HG03025 (cell line): Measurements from ENCODE around the gene GPATCH4.
"Not testable (repeated sequence)": the region's sequence is repeated elsewhere in the genome, so short reads cannot be mapped to it uniquely, and the experiment has no call there.

Experiments
- ATAC-seq: cut with Tn5 transposase; IDR thresholded peaks from one replicate; pipeline ENCODE4 v1.9.1; 2021; ENCODE audit warnings: mild to moderate bottlenecking, moderate library complexity; ENCODE audit not compliant: unreplicated experiment, low FRiP score

GPATCH4 gene

DNA sequence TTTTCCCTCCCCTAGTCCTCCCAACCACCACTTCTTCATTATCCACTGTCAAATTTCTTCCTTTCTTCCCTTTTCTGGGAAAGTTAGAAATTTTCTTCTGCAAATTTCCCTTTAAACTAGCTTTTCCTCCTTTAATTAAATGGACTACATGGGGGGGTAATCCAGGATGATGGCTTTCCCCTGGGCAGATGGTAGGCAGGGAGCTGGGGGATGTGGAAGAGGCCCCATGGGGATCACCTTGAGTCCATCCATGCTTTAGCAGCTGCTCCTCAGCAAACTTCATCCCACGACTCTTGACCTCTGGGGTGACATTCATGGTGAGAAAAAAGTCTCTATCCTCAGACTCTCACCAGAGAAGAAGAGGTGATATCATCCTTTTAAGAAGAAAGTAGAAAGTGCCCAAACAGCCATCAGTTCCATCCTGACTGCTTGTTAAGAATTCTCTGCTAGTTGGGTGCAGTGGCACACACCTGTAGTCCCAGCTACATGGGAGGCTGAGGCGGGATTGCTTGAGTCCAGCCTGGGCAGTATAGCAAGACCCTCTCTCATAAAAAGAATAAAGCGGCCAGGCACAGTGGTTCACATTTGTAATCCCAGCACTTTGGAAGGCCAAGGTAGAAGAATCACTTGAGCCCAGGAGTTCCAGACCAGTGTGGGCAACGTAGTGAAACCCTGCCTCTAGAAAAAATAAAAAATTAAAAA lies 2.4 kb downstream of the GPATCH4 start:
- no peak for ATAC-seq

DNA sequence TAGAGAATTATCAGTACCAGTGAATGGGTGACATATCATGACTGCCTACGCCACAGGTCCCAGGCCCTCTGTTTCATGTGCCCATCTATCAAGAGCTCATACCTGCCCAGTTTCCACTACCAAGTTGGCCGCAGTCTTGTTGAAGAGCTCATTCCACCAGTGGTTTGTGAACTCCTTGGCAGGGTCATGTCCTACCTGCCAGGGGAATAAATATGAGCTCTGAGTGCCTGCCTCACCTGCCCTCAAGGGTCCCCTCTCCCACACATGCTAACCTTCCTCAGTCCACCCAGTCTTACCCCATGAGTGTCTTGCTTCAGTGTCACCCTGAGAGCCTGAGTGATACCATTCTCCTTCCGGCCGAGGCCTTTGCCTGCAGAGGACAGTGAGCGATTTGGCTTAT lies 3.2 kb downstream of the GPATCH4 start:
- no peak for ATAC-seq

DNA sequence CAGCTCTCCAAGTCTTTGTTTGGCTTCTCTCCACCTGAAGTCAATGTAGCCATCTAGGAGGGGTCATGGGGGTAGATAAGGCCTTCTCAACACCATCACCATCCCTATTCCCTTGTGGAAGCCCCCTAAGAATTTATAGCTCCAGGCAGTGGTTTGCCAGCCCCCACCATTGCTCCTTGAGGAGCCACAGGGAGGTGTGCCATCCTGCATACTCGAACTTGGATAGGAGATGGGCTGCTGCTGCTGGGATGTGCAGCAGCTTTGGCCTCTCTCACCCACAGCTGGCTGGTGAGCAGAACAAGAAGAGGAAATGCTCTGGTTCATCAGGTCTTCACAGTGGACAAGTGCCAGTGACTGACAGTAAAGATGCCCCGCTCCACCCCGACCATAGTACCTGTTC lies 4.9 kb downstream of the GPATCH4 start:
- ATAC-seq = no peak

DNA sequence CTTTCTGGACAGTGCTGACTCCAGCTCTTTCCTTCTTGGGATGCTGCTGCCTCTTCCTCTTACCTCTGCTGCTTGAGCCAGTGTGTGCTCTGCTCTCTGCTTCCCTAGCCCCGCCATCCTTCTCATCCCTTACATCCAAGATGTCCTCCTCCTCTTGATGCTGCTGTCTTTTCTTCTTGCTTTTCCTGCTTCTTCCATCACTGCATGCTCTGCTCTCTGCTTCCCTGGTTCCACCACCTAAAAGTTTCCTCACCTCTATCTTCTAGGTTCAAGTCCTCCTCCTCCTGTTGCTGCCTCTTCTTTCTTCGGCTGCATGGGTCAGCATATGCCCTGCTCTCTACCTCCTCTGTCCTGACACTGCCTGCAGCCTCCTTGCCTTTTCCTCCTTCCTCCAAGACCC lies 6.3 kb downstream of the GPATCH4 start:
- no peak for ATAC-seq

DNA sequence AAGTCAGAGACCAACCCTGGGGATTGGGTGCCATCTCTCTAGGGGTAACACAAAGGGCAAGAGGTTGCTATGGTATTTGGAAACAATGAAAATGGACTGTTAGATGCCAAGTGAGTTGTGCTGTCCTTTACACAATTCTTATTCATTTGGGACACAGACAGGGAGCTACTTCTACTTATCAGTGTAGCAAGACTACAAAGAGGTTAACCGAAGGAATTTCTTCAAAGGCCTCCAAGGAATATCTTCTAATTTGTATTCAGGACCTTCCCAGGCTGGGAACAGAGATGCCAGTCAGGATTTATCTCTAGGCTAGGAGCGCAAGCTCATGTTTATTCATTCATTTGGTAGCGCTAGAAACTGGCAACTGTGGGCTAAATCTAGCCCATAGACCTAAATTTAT lies 7.1 kb downstream of the GPATCH4 start:
- ATAC-seq = no peak

DNA sequence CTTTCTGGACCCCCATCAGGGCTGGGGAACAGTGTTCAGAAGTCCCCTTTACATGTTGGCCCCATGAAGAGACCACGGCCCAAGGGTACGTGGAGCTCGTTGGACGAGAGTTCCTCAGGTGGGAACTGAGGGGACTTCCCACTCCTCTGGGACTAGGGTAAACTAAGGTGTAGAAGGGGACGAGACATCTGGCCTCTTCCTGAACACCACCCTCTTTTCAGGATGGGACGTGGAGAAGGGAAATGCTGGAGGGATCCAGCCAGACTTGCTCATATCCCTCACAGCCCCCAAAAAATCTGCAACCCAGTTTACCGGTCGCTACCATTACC lies 7.7 kb downstream of the GPATCH4 start:
- no peak for ATAC-seq

DNA sequence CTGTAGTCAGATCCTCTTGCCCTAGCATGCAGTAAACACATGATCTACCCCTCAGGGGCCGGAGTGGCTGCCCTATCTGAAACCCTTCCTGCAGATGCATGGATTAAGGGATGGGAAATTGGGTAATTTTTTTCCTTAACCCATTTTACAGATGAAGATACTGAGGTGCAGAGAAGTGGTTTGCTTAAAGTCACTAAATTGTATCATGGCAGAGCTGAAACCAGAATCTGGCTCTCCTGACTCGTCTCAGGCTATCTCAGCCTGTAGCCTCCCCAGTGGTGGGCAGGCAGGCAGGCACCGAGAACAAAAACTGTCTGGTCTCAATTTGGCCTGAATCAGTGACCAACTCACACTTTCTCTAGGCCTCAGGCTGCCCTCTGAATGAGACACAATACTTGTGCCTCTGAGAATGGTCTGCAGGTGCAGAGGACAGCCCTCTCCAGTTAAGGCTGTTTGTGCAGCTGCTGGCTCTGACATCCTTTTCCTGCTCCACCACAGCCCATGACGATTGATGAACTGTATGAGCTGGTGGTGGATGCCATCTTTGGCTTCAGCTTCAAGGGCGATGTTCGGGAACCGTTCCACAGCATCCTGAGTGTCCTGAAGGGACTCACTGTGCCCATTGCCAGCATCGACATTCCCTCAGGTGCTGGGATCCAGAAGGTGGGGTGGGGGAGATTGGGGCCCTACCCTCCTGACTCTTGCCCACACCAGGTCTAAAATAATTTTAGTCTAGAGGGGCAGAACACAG lies 8.2 kb downstream of the GPATCH4 start:
- no peak for ATAC-seq

DNA sequence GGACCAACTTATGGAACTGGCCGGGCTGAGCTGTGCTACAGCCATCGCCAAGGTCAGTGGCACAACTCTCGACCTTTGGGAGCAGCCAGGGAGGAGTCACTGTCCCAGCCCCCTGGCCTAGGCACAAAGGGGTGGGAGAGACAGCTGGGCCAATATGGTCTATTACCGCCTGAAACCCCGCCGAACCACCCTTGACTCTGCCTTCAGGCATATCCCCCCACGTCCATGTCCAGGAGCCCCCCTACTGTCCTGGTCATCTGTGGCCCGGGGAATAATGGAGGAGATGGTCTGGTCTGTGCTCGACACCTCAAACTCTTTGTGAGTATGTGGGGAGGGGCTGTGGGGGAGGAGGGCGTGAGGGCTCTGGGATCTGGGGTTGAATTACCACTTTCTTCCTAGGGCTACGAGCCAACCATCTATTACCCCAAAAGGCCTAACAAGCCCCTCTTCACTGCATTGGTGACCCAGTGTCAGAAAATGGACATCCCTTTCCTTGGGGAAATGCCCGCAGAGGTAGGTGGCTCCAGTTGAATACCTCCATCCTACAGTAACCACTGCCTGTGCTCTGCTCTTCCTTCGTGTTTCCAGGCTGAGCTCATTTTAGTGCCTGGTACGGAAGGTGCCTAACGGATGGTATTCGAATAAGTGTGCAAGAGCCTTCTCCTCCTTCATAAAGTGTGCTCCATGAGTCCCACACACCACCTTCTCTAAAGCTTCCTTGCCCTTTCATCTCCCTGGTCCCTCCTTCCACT lies 8.9 kb downstream of the GPATCH4 start:
- ATAC-seq = no peak

DNA sequence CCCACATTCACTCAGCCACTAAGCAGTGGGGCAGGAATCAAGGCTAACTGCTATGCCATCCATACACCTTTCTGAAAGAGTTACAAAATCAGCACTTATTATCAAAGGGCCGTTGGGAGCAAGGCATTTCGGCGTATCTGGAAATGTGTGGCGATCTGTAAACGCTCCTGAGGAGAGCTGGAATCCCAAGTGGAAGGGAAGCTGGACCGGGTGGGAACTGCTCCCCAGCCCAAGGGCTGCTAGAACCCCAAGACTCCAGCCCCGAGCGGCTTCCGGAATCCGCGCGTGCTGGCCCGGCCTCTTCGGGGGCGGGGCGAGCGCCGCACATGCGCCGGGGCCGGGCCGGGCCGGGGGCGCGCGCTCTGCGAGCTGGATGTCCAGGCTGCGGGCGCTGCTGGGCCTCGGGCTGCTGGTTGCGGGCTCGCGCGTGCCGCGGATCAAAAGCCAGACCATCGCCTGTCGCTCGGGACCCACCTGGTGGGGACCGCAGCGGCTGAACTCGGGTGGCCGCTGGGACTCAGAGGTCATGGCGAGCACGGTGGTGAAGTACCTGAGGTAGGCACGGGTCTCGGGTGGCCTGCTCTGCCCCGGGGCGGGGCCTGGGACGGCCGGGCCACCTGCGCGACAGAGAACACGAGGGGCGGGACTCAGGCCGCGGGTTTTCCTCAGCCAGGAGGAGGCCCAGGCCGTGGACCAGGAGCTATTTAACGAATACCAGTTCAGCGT lies 9.7 kb downstream of the GPATCH4 start, which contains the start of gene NAXE:
NAXE (plus strand) TSS at position 345 of the 726 bp plus-strand sequence; CDS start at position 374, 29 bp downstream.
- ATAC-seq = peak; percentile 70

DNA sequence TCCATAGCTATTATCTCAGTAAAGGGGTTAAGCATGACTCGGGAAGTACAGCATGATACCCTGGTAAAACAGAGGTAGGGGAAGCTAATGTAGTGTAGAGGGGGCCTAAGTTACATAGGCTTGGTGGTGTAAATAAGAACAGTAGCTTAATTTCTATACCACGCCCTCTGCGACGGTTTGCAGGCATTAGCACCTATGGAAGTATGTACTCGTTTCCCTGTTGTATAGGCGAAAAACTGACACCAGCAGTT lies 10.2 kb downstream of the GPATCH4 start:
- ATAC-seq = no peak

DNA sequence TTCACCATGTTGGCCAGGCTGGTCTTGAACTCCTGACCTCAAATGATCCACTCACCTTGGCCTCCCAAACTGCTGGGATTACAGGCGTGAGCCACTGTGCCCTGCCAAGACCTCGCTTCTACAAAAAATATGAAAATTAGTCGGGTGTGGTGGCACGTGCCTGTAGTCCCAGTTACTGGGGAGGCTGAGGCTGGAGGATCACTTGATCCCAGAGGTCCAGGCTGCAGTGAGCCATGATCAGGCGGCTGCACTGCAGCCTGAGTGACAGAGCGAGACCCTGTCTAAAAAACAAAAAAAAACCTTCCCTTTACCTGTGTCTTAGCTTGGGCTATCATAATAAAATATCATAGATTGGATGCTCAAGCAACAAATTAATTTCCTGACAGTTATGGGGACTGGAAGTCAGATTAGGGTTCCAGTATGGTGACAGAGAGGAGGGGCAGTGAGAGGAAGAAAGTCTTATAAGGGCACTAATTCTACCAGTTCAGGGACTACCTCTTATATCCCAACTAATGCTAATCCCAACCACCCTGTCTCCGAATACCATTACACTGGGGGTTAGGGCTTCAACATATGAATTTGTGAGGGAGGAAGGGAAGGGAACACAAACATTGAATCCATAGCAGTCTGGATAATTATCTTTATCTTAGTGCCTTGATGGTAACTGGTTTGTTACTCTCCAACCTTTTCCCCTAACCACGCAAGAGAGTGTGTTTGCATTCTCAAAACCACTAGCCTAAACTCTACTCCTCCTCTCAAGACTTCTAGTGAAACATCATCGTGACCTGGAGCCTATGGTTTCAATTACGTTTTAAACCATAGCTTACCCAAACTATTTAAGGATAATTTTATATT lies 10.7 kb downstream of the GPATCH4 start:
- ATAC-seq = no peak

DNA sequence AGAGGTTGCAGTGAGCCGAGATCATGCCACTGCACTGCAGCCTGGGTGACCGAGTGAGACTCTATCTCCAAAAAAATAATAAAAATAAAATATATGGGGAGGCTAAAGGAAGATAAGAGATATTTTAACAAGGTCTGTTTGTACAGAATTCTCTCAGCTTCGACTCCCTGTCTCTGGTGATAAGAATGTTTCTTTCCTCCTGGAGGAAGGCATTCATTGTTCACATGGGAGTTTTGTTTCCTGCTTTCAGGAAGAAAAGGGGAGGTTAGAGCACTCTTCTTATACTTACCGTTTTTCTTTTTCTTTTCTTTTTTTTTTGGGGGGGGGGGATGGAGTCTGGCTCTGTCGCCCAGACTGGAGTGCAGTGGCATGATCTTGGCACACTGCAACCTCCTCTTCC lies 11.7 kb downstream of the GPATCH4 start:
- ATAC-seq = no peak

DNA sequence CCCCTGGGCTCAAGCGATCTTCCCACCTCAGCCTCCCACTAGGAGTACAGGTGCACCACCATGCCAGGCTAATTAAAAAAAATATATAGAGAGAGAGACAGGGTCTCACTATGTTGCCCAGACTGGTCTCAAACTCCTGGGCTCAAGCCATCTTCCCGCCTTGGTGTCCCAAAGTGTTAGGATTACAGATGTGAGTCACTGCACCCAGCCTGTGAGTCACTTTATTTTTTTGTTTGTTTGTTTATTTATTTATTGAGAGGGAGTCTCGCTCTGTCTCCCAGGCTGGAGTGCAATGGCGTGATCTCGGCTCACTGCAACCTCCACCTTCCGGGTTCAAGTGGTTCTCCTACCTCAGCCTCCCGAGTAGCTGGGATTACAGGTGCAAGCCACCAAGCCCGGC lies 13.4 kb downstream of the GPATCH4 start:
- ATAC-seq = not testable (repeated sequence)

DNA sequence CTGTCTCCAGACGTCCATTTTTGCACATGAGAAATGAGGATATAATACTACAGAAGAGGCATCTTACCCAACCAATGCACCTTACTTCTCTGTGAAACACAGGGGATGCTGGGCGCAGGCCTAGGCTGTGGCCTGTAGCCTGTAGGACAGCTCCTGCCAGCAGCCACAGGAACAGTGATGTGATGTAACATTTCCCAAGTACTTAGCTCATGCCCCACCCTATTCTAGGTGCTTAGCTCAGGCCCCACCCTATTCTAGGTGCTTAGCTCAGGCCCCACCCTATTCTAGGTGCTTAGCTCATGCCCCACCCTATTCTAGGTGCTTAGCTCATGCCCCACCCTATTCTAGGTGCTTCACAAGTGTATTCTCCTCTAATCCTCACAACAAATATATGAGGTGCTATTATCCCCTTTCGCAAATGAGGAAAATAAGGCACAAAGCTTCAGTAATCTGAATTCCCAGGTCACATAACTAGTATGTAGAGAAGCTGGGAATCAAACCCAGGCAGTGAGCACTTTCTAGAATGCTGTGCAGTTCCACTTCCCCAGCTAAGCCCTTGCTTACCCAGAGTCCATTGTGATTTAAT lies 14.3 kb downstream of the GPATCH4 start:
- ATAC-seq = no peak

DNA sequence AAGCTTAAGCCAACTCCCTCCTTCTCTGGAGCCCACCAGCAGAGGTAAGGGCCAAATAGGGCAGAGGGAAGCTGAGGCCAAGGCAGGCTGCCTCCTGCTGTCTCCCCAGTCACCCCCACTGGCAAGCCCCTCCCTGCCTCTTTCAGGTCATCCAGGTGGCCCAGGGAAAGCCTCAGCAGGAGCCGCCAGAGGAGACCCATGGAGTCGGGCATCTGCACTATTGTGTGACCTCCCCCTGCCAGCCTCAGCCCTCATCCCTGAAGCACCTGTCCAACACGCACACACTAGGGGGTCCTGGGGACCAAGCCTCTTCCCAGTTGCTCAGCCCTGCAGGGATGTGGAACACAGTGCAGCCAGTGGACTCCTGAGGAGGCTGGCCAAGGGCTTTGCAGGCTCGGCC lies 15.0 kb downstream of the GPATCH4 start:
- ATAC-seq = no peak

DNA sequence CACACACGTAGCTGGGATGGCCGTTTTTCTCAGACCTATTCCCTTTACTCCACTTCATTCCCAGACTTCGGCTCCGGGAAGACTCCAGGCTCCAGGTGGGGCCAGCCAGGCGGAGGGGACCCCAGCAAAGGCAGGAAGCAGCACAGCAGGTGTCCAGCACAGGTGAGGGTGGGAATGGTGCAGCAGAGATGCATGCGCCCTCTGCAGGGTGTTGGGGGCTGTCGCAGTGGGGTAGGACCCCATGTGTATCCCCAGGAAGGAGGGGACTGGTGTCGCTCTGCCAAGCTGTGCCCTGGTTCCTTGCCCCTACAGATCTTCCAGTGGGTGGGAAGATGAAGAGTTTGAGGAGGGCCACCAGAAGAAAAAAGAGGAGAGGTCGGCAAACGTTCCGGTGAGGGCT lies 16.5 kb downstream of the GPATCH4 start:
- no peak for ATAC-seq

DNA sequence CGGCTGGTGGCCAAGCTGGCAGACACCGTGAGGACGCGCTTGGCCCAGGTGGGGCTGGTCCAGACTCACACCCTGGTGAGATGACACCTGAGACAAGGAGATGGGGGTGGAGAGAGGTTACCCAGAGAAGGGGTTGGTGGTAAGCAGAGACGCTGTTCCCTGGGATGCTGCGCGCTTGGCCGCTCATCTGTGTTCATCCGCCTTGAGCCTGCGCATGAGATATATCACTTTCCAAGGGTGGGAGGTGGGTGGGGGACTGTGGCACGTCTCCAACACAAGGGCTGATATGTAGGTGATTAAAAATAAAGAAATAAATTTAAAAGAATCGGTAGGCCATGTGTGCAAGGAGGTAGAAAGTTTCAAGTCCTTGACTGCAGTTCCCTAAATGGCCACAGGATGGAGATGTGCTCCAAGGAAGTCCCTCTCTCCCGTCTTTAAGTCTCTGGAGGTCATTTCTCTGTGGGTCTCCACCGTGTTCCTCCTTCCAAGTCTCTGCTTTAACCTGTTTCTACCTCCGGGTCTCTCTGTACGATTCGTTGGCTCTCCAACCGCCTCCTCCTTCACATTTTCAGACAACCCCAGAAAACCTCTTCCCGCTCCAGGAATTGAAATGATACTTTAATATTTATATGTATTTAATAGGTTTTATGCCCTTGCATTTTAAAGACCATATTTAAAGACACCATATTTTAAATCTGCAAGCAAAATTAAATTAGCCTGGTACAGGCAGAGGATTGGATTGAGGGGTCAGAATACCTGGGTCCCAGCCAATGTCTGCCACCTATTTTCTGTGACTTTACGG lies 17.3 kb downstream of the GPATCH4 start:
- no peak for ATAC-seq

DNA sequence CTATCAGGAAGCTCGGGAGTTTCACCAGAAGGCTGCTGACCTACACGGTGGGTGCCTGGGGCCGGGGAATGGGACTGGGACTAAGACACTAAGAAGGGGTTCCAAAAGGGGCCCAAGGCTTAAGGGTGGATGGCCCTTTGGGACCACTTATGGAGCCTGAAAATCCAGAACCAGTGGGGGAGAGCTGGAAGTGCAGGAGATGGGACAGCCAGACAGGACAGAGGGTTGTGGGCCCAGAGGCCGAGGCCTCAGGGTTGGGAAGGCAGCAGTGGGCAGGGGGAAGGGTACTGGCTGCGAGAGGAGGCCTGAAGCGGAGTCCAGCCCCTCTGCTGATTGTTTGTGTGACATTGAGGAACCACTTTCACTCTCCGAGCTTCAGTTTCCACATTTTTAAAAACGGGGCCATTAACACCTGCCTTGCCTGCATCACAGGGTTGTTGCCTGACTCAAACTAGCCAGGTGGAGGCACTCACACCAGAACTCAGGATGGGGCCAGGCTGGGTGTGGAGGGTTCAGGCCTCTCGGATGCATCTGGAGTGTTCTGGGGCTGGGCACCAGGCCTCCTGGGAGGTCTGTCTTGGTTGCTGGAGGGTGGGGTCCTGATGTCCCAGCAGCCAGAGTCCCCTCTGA lies 18.8 kb downstream of the GPATCH4 start:
- no peak for ATAC-seq
